Smooth muscle cell (in vitro differentiated cells): ENCODE measurements around the gene CAMK1D. TPM values are rescaled to one million over a fixed set of nuclear protein-coding genes. Genes with fewer than 3 reads are reported as not detected.

Experiments
- DNase-seq: peaks from one replicate; lab custom pipeline; 2025; ENCODE audit not compliant: unreplicated experiment; lab: John Stamatoyannopoulos, UW
- H2AFZ ChIP-seq: fragments of 200-600 bp; sonication (generic); 2 replicates; pipeline ENCODE4 v1.6.0; 2016; ENCODE audit warnings: antibody characterized with exemption, low read depth, mild to moderate bottlenecking
- H3F3A ChIP-seq: fragments of 200-600 bp; sonication (generic); 2 replicates; pipeline ENCODE4 v1.6.0; 2017; ENCODE audit warnings: antibody characterized with exemption, low read depth
- H3K27ac ChIP-seq: fragments of 200-600 bp; sonication (generic); 2 replicates; pipeline ENCODE4 v1.5.1; 2016; ENCODE audit warnings: low read depth, mild to moderate bottlenecking
- H3K27me3 ChIP-seq: fragments of 200-600 bp; sonication (generic); 2 replicates; pipeline ENCODE4 v1.6.1; 2016; ENCODE audit warnings: low read depth, mild to moderate bottlenecking
- H3K36me3 ChIP-seq: fragments of 200-600 bp; sonication (generic); 2 replicates; pipeline ENCODE4 v1.5.1; 2016; ENCODE audit warnings: low read depth
- H3K4me1 ChIP-seq: fragments of 200-600 bp; sonication (generic); 2 replicates; pipeline ENCODE4 v1.5.1; 2016; ENCODE audit warnings: low read depth
- H3K4me2 ChIP-seq: fragments of 200-600 bp; sonication (generic); 2 replicates; pipeline ENCODE4 v1.6.0; 2016; ENCODE audit warnings: mild to moderate bottlenecking
- H3K4me3 ChIP-seq: fragments of 200-600 bp; sonication (generic); 2 replicates; pipeline ENCODE4 v1.5.1; 2016; ENCODE audit warnings: mild to moderate bottlenecking
- H3K79me2 ChIP-seq: fragments of 200-600 bp; sonication (generic); 2 replicates; pipeline ENCODE4 v1.6.0; 2016; ENCODE audit warnings: low read depth, mild to moderate bottlenecking
- H3K9ac ChIP-seq: fragments of 200-600 bp; sonication (generic); 2 replicates; pipeline ENCODE4 v1.6.0; 2016; ENCODE audit warnings: low read depth
- H3K9me3 ChIP-seq: fragments of 200-600 bp; sonication (generic); replicated peaks from 2 replicates; pipeline ENCODE4 v1.5.1; 2016; ENCODE audit warnings: low read depth
- H4K20me1 ChIP-seq: fragments of 200-600 bp; sonication (generic); 2 replicates; pipeline ENCODE4 v1.6.0; 2016; ENCODE audit warnings: low read depth
- WGBS: methylation state at CpG from one replicate; pipeline ENCODE4 v1.1.7; 2016; ENCODE audit warnings: low lambda C conversion rate; 5-methylcytosine and 5-hydroxymethylcytosine counted together
- polyA plus RNA-seq: library from polyadenylated mRNA; unstranded; fragments of >200 nt; fragmentation: Nextera tagmentation; extraction: Ambion mirVana; gene quantifications from 2 replicates; pipeline ENCODE4 v1.2.1, GENCODE V29; 2016
- total RNA-seq: library from RNA; depleted of rRNA; stranded (reverse); fragments of >200 nt; gene quantifications from 2 replicates; pipeline ENCODE4 v1.2.3, GENCODE V29; 2014
- TF ChIP-seq, protein P1 (sequence below): fragments of 200-600 bp; sonication (generic); IDR thresholded peaks from 2 replicates; pipeline ENCODE4 v1.5.1; 2017; ENCODE audit warnings: borderline replicate concordance, mild to moderate bottlenecking, antibody characterized with exemption; ENCODE audit not compliant: insufficient read depth, poor library complexity, severe bottlenecking

Gene CAMK1D
- total and polyA plus RNA-seq, 2 experiments from 2014 or later = 1.6 to 2.3 TPM

DNA sequence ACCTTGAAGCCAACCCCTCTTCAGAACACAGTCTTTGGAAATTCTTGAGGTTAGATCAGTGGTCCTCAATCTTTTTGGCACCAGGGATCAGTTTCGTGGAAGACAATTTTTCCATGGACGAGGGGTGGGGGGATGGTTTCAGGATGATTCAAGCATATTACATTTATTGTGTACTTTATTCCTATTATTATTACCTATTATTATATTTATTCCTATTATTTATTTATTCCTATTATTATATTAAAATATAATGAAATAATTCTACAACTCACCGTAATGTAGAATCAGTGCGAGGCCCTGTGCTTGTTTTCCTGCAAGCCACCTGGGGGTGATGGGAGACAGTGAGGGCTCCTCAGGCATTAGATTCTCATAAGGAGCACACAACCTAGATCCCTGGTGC, 17.9 kb downstream of the CAMK1D start:
- Histone ChIP-seq H3K4me3 (no peak overlapping the region), H3K36me3 (no peaks in the 10 kb centered on the region), H3K27ac (no peak overlapping the region), H3K79me2 (no peaks in the 10 kb centered on the region), H3K9me3 (no peaks in the 10 kb centered on the region), H3K4me2 (no peak overlapping the region), H3F3A (no peaks in the 10 kb centered on the region), H3K4me1 (no peaks in the 10 kb centered on the region), H2AFZ (no peak overlapping the region), H4K20me1 (no peaks in the 10 kb centered on the region), H3K27me3 (no peaks in the 10 kb centered on the region), H3K9ac (no peak overlapping the region)
- 88% methylated on average over 4 of the region's 4 CpGs for WGBS
- TF ChIP-seq, protein P1, sequence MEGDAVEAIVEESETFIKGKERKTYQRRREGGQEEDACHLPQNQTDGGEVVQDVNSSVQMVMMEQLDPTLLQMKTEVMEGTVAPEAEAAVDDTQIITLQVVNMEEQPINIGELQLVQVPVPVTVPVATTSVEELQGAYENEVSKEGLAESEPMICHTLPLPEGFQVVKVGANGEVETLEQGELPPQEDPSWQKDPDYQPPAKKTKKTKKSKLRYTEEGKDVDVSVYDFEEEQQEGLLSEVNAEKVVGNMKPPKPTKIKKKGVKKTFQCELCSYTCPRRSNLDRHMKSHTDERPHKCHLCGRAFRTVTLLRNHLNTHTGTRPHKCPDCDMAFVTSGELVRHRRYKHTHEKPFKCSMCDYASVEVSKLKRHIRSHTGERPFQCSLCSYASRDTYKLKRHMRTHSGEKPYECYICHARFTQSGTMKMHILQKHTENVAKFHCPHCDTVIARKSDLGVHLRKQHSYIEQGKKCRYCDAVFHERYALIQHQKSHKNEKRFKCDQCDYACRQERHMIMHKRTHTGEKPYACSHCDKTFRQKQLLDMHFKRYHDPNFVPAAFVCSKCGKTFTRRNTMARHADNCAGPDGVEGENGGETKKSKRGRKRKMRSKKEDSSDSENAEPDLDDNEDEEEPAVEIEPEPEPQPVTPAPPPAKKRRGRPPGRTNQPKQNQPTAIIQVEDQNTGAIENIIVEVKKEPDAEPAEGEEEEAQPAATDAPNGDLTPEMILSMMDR = no peak
- DNase-seq = no peak

DNA sequence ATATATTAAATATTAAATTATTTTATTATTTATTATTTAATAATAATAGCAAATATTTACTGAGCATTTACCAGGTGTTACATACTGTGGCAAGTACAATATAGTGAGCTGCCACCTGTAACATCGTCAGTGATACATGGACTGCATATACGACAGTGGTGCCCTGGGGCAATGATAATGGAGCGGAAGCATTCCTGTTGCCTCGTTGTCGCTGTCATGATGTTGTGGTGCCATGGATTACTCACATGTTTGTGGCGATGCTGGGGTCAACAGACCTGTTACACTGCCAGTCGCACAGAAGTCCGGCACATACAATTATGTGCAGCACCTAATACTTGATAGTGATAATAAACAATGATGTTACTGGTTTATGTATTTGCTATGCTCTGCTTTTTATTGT, 20.6 kb downstream of the CAMK1D start:
- H3K9ac ChIP-seq = no peak overlapping the region
- DNase-seq = no peak
- no peaks in the 10 kb centered on the region for H4K20me1 ChIP-seq
- no peaks in the 10 kb centered on the region for H3K36me3 ChIP-seq
- no peaks in the 10 kb centered on the region for H3K27me3 ChIP-seq
- H3F3A ChIP-seq = no peaks in the 10 kb centered on the region
- TF ChIP-seq, protein P1 = no peak
- H3K79me2 ChIP-seq = no peaks in the 10 kb centered on the region
- no peaks in the 10 kb centered on the region for H3K9me3 ChIP-seq
- H3K4me3 ChIP-seq = no peak overlapping the region
- H3K4me2 ChIP-seq = no peak overlapping the region
- no peaks in the 10 kb centered on the region for H3K4me1 ChIP-seq
- no peak overlapping the region for H3K27ac ChIP-seq
- no peak overlapping the region for H2AFZ ChIP-seq
- WGBS = 87% methylated on average over 8 of the region's 8 CpGs

DNA sequence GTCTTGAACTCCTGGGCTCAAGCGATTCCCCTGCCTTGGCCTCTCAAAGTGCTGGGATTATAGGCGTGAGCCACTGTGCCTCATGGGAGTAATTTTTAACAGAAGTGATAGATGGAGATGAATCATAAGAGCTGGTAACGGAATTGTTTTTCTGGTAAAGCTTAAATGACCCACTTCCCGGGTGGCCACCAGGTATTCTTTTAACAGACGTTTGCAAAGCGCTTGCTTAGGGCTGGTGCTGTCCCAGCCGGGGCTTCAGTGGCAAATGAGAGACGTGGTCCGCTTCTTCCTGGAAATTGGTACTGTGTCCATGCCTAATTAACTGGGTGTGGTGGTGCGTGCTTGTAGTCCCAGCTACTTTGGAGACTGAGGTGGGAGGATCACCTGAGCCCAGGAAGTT, 23.5 kb downstream of the CAMK1D start:
- H3K4me1 ChIP-seq = no peaks in the 10 kb centered on the region

DNA sequence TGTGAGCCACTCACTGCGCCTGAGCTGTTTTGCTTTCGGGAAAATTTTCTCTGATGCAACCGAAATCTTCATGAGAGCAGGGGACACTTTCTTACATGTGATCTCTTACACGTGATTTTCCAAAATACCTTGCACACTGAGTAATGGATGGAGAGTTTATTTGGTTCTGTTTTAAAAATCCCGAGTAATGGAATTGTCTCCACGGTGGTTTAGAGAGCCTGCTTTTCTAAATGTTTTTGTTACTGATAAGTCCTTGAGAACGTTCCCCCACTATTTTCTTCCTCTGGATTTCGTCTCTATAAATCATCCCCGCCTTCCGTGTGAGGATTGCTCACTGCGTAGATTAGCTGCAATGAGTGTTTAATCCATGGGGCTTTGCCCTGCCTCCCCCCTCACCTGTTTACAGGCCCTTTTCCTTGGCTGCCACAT, 25.7 kb downstream of the CAMK1D start:
- Histone ChIP-seq H3F3A (no peaks in the 10 kb centered on the region), H3K4me1 (no peaks in the 10 kb centered on the region), H3K9ac (no peak overlapping the region), H3K79me2 (no peaks in the 10 kb centered on the region), H3K27me3 (no peaks in the 10 kb centered on the region), H3K4me3 (no peak overlapping the region), H3K4me2 (no peak overlapping the region), H3K36me3 (no peaks in the 10 kb centered on the region), H3K9me3 (no peaks in the 10 kb centered on the region), H2AFZ (no peak overlapping the region), H4K20me1 (no peaks in the 10 kb centered on the region), H3K27ac (no peak overlapping the region)
- TF ChIP-seq, protein P1 = no peak
- WGBS = 52% methylated on average over 11 of the region's 11 CpGs
- DNase-seq = no peak

More for the DNA sequence above, 23.5 kb downstream of the CAMK1D start:
- TF ChIP-seq, protein P1 = no peak
- Histone ChIP-seq H4K20me1 (no peaks in the 10 kb centered on the region), H3K27me3 (no peaks in the 10 kb centered on the region), H3K36me3 (no peaks in the 10 kb centered on the region), H3K4me3 (no peak overlapping the region), H2AFZ (no peak overlapping the region), H3K9ac (no peak overlapping the region), H3F3A (no peaks in the 10 kb centered on the region), H3K4me2 (no peak overlapping the region), H3K79me2 (no peaks in the 10 kb centered on the region), H3K9me3 (no peaks in the 10 kb centered on the region), H3K27ac (no peak overlapping the region)
- 89% methylated on average over 10 of the region's 10 CpGs for WGBS
- DNase-seq = no peak
